Thyroid gland (tissue), 4 donors: ENCODE measurements around the gene TRIM17.

ENCODE experiments used
- CTCF ChIP-seq, 6 experiments: fragments of 200-600 bp in 3 of 6; fragments of 450-650 bp in 3 of 6; sonication (generic) in 3 of 6; IDR thresholded peaks; one replicate each; pipeline ENCODE4 v1.5.1; 2016 to 2019; ENCODE audit warnings: antibody characterized with exemption in 6 of 6, mild to moderate bottlenecking in 2 of 6, inconsistent platforms in 1 of 6, moderate library complexity in 1 of 6
- POLR2A ChIP-seq, 2 donors: fragments of 450-650 bp; IDR thresholded peaks; one replicate each; pipeline ENCODE4 v1.6.1; 2017; ENCODE audit warnings: antibody characterized with exemption in 2 of 2, mild to moderate bottlenecking in 2 of 2, moderate library complexity in 1 of 2

GRCh38 chr1:228375578-228376261 lies 40.9 kb downstream of the TRIM17 start:
- TF ChIP-seq CTCF (IDR thresholded peaks at IDR 0.05): no peak
- no peak for TF ChIP-seq POLR2A (IDR thresholded peaks at IDR 0.05)
